GM12878 (cell line): ENCODE data around the gene HPS5.

Experiments
- CREB1 ChIP-seq: IDR thresholded peaks from 2 replicates; pipeline ENCODE4 v1.6.1; 2012; ENCODE audit warnings: low read depth, mild to moderate bottlenecking, inconsistent platforms
- POLR2AphosphoS5 ChIP-seq: IDR thresholded peaks from 2 replicates; pipeline ENCODE4 v1.6.1; 2011; ENCODE audit warnings: mild to moderate bottlenecking, low read length, inconsistent platforms
- POU2F2 ChIP-seq: IDR thresholded peaks from 3 replicates; pipeline ENCODE4 v1.6.1; 2011; ENCODE audit warnings: low read depth, mild to moderate bottlenecking, low read length, borderline replicate concordance
- RAD51 ChIP-seq: fragments of 450-650 bp; IDR thresholded peaks from 2 replicates; pipeline ENCODE4 v1.6.1; 2016; ENCODE audit warnings: moderate library complexity, mild to moderate bottlenecking, inconsistent platforms
- SMC3 ChIP-seq: IDR thresholded peaks from 2 replicates; pipeline ENCODE4 v1.6.1; 2011; ENCODE audit warnings: low read length, improper control_type of control experiment, borderline replicate concordance
- USF2 ChIP-seq: IDR thresholded peaks from 2 replicates; pipeline ENCODE4 v1.6.1; 2011; ENCODE audit warnings: low read depth, low read length, improper control_type of control experiment, borderline replicate concordance
- ZNF274 ChIP-seq: IDR thresholded peaks from one replicate; pipeline ENCODE4 v1.8.0; 2011; ENCODE audit not compliant: insufficient read length, insufficient read depth
- TF ChIP-seq, protein P1 (sequence below), 3 experiments: IDR thresholded peaks in 2 of 3; conservative IDR thresholded peaks in 1 of 3; 2 replicates each; pipeline ENCODE4 v1.5.1; 2011; ENCODE audit warnings: low read depth in 3 of 3, low read length in 3 of 3, mild to moderate bottlenecking in 3 of 3, control low read depth in 2 of 3, moderate library complexity in 2 of 3, inconsistent platforms in 1 of 3, mixed read lengths in 1 of 3; ENCODE audit not compliant: control insufficient read depth in 2 of 3, insufficient read depth in 1 of 3; ENCODE audit errors: extremely low read depth in 1 of 3

DNA sequence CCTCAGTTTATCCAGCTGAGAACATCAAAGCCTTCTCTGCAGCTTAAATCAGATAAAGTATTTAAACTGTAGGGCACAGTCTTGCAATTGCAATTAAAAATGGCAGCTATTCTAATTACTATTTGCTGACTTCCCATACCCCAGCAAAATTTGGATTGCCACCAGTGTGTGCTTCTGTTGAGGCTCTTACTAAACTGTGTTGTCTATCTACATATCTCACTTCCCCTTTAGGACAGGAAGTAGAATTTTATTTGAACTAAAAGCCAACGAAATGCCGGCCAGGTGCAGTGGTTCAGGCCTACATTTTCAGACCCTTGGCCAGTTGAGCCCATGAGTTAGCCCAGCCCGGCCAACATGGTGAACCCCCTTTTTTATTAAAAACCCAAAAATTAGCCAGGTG lies 92.4 kb downstream of the HPS5 start:
- no peak for TF ChIP-seq USF2
- TF ChIP-seq CREB1: no peak
- TF ChIP-seq, protein P1, sequence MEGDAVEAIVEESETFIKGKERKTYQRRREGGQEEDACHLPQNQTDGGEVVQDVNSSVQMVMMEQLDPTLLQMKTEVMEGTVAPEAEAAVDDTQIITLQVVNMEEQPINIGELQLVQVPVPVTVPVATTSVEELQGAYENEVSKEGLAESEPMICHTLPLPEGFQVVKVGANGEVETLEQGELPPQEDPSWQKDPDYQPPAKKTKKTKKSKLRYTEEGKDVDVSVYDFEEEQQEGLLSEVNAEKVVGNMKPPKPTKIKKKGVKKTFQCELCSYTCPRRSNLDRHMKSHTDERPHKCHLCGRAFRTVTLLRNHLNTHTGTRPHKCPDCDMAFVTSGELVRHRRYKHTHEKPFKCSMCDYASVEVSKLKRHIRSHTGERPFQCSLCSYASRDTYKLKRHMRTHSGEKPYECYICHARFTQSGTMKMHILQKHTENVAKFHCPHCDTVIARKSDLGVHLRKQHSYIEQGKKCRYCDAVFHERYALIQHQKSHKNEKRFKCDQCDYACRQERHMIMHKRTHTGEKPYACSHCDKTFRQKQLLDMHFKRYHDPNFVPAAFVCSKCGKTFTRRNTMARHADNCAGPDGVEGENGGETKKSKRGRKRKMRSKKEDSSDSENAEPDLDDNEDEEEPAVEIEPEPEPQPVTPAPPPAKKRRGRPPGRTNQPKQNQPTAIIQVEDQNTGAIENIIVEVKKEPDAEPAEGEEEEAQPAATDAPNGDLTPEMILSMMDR (IDR thresholded peaks at IDR 0.05 in 2 of 3, conservative IDR thresholded peaks at IDR 0.05 in 1 of 3; ENCODE audit: control insufficient read depth in 2 of 3, extremely low read depth in 1 of 3, insufficient read depth in 1 of 3, low read depth in 3 of 3, low read length in 3 of 3): no peak
- TF ChIP-seq RAD51: no peak
- TF ChIP-seq SMC3: no peak
- no peak for TF ChIP-seq POU2F2
- no peak for TF ChIP-seq ZNF274
- no peak for TF ChIP-seq POLR2AphosphoS5
